Stimulated activated CD8-positive, alpha-beta memory T cell treated with anti-CD3 and anti-CD28 coated beads, Interleukin-12 subunit alpha, Interleukin-12 subunit beta, amount 100 ng/mL, for 4 hours (primary cell): ENCODE data around the gene S100A3.
A peak's percentile ranks its signal among the peaks of the same experiment; 100 is the strongest.
"Not testable (repeated sequence)": the region's sequence is repeated elsewhere in the genome, so short reads cannot be mapped to it uniquely, and the experiment has no call there.

Experiments
- DNase-seq: peaks from one replicate; pipeline ENCODE4 v3.0.0-alpha.2; 2020; ENCODE audit warnings: low read depth

The S100A3 gene

GRCh38 chr1:153569465-153569864 lies 20.4 kb upstream of the S100A3 start:
- no peak for DNase-seq

DNA sequence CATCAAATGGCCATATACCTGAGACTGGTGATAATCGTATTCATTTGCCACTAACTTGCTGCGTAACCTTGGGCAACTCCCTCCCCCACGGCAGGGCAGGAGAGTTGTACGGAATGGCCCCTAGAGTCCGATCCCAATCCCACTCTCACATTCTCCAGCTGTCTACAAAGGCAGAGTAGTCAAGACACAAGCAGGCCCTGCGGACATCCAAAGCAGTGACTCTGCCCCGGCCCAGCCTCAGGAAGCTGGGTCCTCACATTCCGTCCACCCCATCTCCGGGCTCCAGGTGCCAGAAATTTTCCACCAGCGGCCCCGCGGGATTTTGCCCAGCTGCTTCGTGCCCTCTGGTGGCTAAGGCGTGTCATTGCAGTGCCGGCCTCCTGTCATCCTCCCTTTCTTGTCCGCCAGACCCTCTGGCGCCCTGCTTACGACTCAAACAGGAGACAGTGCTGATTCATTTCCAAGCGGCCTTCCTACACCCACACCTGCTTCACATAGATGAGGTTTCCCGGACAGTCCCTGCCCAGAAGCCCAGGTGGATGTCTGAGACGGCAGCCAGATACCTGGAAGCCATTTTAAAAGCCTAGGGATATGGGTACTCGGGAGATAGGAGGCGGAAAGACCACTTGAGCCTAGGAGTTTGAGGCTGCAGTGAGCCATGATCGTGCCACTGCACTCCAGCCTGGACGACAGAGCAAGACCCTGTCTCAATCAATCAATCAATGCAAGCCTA lies 19.5 kb upstream of the S100A3 start:
- DNase-seq: peak; percentile 52

DNA sequence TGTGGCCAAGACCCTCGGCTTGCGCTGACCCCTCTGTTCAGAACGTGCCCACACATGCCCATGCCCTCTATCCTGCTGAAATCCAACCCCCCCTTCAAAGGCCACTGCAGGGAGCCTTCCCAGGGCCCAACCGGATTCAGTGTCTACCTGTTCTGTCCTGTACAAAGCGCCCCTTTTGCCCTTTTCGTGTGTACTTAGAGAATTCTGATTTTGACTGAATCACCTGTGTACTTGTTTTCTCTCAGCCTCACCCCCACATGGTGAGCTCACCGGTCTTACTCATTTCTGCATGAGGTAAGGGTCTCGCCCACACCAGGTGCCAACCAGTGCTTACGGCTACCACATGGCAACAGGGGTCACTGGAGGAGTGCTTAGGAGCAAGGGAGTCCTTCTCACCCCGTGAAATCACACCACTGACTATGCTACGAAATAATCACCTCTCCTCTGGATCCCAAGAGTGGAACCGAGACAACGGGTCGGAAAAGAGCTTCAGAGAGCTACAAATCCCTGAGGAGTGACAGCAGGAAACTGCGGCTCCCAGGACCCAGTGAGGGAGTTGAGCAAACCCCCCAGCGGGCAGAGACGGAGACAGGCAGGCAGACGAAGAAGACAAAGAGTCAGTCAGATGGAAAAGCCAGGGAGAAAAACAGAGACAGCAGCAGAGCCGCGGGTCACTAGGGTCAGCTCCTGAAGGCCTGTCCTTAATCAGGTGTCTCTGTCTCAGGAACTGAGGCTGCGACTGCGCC lies 18.7 kb upstream of the S100A3 start:
- DNase-seq: no peak

GRCh38 chr1:153566414-153567371 lies 17.6 kb upstream of the S100A3 start:
- peak; percentile 75 for DNase-seq

DNA sequence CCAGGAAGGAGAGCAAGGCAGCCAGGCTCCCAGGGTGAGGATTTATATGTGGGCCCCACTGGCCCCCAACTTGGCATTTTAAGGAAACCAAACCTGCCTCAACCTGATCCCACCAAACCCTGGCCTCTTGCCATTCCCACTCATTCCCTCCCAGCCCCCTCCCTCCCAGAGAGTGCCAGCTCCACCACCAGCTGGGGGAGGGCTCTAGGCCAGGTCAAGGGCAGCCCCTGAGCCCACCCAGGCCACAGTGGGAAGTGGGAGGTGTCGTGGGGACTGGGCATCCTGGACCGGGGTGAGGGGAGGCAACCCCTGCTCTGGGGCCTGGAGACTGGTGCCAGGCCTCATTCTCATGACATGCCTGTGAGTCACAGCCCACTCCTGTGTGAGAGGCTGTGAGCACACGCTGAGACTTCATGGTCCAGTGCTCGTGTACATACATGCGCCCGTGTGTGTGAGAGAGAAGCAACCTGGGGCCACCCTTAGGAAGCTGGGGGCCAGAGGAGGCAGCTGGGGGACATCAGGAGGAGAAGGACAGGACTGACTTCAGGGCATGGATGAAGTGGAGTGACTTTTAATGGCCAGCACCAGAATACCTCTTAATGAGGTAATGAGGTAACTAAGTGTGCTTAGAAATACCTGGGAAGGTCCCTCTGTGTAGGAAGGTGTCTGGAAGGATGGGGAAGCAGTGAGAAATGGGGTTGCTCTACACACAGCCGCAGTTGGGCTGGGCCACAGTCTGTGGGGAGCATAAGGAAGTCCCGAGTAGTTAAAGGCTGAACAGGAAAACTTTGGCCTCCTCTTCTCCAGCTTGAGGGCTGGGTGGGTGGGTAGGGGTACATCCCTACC lies 16.7 kb upstream of the S100A3 start, which contains the start of gene S100A2:
Gene S100A2, minus strand, starts transcription at position 316 of the 846 bp plus-strand sequence. CDS start 1,967 bp downstream, outside the sequence.
- peak; percentile 30 for DNase-seq

DNA sequence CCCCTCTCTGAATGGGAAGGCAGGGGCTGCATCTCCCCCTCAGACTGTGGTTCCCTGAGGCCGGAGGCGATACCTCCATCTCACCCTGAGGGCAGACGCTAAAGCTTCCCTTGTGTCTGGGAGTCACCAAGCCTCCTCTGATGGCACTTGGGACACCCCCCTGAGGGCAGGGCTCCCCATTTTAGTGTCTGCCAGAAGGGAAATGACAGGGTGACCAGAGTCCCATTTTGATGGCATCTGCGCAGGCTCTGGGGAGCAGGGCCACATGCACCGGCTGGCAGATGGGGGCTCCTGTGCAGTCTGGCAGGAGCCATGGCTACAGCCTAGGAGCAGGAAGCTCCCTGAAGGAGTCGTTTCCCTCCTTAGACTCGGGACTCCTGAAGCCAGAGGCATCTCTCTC lies 14.9 kb upstream of the S100A3 start:
- DNase-seq: no peak

DNA sequence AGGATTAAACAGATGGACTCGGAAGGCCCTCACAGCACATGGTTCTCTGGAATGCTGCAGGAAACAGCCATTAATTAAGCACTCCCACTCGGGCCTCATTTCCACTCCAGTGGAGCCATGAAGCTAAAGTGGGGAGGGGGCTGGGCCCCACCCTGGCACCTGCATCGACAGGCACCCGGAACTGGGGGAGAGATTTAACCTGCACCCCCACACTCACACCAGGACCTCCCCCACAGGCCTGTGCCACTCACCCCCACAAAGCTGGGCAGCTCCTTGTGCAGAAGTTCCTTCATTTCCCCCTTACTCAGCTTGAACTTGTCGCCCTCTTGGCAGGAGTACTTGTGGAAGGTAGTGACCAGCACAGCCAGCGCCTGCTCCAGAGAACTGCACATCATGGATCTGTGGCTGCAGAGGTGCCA lies 14.4 kb upstream of the S100A3 start:
- no peak for DNase-seq

DNA sequence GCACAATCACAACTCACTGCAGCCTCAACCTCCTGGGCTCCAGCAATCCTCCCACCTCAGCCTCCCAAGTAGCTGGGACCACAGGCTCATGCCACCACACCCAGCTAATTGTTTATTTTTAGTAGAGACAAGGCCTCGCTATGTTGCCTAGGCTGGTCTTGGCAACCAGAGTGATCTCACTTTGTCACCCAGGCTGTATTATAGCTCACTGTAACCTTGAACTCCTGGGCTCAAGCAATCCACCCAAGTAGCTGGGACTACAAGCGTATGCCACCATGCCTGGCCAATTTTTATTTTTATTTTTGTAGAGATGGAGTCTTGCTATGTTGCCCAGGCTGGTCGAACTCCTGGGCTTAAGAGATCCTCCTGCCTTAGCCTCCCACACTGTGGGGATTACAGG lies 13.0 kb upstream of the S100A3 start:
- not testable (repeated sequence) for DNase-seq

DNA sequence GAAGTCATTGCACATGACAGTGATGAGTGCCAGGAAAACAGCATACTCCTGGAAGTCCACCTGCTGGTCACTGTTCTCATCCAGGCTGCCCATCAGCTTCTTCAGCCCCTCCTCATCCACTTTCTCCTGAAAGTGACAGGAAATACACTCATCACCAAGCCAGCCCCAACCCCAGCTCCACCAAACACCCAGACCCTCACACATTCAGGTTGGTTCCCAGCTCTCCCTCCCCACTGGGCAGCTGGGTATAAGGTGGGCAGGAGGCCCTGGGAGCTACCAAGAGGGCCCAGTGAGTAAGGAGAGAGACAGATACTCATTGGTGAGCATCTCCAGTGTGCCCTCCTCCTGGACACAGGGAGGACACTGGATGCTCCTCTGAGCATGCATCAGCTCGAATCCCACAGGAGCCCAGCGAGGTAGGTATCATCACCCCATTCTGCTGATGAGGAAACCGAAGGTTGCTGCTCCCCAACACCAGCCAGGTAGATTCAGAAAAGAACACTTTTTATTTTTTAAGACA lies 12.5 kb upstream of the S100A3 start:
- no peak for DNase-seq

DNA sequence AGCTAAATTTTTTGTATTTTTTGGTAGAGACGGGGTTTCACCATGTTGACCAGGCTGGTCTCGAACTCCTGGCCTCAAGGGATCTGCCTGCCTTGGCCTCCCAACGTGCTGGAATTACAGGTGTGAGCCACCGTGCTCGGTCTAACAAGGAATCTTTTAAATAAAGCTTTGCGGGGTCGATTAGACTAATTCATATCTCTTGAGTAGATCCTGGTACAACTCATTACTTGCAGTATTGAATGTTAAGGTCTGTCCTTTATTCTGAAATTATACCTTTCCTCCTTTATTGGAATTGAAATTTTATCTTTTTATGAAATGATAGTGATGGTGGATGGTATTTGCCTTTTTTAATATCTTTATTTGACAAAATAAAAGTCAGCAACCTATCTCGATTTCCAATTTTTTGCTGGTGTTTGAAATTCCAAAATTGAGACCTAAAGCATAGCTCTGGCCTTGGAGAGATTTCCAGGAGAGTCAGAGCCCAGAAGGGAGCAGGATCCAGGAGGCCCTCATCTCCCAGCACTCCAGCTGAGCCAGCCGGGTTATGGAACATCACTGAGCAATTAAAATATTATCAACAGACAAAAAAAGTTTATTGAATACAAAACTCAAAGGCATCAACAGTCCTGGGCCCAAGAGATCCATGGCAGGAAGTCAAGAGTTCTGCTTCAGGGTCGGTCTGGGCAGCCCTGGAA lies 11.9 kb upstream of the S100A3 start:
- DNase-seq: no peak

- no peak for DNase-seq
Observed at GRCh38 chr1:153560241-153560640, 11.2 kb upstream of the S100A3 start.

GRCh38 chr1:153557877-153558276 lies 8.8 kb upstream of the S100A3 start:
- DNase-seq: no peak

DNA sequence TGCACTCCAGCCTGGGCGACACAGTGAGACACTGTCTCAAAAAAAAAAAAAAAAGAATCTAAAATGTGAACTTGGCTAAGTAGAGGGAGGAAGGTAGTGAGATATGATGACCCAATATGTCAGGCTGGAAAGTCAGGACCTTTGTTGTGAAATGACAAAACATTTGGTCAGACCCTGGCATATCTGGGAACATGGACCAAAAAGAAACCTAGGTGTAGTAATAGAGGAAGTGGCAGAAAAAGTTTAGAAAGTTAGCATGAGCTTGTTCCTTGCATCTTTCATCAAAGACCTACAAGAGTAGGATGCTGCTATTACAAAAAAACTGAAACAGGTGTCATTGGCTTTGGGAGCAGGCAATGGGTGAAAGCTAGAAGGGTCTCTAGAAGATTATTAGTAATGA lies 7.3 kb upstream of the S100A3 start:
- DNase-seq: no peak

- no peak for DNase-seq
Observed at GRCh38 chr1:153553830-153554541, 4.9 kb upstream of the S100A3 start.

GRCh38 chr1:153553096-153553495 lies 4.0 kb upstream of the S100A3 start:
- DNase-seq: no peak

- DNase-seq: no peak
Observed at GRCh38 chr1:153552335-153552734, 3.3 kb upstream of the S100A3 start.

DNA sequence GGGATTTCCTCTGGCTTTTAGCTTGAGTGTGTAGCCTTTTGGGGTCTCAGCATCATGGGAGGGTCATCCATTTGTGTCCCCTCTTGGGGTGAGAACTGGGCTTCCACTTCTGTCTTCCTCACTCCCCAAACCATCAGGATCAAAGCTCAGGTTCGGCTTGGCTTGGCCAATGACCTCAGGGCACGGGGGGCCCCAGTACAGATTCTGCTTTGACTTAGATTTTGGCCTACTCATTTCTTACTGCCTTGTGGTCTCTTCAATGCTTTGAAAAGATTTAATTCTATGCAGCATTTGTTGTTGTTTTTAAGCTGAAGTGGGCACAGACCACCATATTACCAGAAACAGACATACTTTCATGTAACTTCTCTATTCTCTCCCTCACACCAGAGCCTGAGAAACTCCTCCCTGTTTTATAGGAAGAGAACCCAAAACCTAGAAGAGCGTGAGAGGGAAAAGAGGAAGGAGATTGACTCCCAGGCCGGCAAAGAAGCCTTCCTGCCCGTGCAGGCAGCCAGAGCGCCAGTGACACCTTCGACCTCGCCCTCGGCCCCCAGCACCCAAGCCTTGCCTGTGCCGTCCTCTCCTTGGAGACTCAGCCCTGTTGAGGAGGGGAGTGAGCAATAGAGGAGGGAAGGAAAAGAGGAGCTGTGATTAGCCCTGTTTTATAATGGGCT lies 1.9 kb upstream of the S100A3 start:
- no peak for DNase-seq

DNA sequence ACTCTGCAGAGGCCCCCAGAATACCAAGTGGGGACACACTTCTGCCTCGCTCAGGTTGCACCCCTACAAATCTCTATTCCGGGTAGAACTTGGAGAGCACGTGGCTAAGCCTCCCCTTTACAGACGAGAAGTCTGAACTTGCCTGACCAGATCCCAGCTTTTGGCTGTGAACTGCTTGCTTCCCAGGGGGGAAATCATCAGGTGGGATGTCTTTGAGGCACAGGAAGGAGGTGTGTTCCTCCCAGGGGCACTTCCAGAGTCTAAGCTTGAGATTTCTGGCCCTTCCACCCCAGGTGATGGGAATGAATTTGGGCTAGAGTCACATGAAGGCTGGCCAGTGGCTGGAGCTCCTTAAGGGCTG lies 1.3 kb upstream of the S100A3 start:
- no peak for DNase-seq

DNA sequence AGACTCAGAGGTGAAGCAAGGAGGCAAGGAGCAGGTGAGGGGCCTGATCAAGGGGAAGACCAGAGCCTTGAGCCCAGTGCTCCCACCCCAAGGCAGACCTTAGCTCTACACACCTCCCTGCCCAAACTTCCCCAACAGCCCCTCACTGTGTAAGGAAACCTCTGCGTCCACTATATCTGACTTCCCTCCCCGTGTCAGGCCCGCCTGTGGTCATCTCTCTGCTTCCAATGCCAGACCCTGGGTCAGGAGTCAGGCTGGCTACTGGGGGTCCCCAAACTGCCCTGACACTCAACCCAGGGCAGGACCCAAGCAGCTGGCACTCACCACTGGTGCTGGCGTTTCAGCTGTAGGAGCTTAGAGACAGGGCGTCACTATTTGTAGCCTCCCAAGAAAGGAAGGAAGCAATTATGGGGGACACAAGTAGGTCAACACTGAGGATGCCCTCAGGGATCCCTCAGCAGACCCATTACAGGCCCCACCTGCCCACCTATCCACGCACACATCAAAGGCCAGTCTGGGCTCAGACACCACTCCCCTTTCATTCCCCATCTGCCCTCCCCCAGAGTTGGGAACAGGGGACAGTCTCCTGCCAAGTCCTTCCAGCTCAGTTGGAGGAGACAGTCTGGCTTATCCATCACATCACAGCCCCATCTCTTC lies 811 bp upstream of the S100A3 start:
- no peak for DNase-seq
